Measurements from ENCODE around the gene CDADC1. TPM values are rescaled to one million over a fixed set of nuclear protein-coding genes. Genes with fewer than 3 reads are reported as not detected.

CDADC1 gene
- total and polyA plus RNA-seq, 10 of the 15 experiments (the other 5 are each of a cell fraction or from before 2014, with no cell fraction given), result 2.6 to 7.3 (median 5.2) TPM

DNA sequence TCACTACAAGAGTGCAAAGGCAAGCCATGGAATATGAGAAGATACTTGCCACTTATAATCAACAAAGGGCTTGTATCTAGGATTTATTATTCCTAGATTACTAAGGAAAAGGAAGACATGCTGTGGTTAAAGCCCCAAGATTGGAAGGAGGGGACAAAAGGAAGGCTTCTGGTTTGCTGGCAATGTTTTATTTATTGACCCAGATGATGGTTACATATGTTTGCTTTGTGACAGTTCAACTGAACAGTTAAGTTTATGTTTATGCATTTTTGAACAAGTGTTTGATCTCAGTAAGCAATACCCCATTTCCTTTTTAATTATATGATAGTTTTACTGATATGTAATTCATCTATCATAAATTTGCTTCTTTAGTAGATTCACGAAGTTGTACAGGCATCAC lies 40.3 kb downstream of the CDADC1 start:
- Histone ChIP-seq H3K27me3 (replicated peaks in 1 of 2; ENCODE audit: control insufficient read depth in 2 of 2, insufficient read depth in 2 of 2, low read length in 1 of 2) (no peaks in the 10 kb centered on the region), H2AFZ (ENCODE audit: control insufficient read depth, low read depth, low read length) (no peak overlapping the region), H4K20me1 (ENCODE audit: control insufficient read depth, insufficient read depth) (no peaks in the 10 kb centered on the region), H3K4me1 (ENCODE audit: control insufficient read depth, insufficient read depth, low read length) (no peaks in the 10 kb centered on the region), H3K27ac (ENCODE audit: control insufficient read depth, insufficient read depth) (no peak overlapping the region), H3K9me3 (replicated peaks; ENCODE audit: control insufficient read depth, insufficient read depth, low read length) (no peaks in the 10 kb centered on the region), H3K4me3 (no peak overlapping the region), H3K36me3 (ENCODE audit: control insufficient read depth in 2 of 2, insufficient read depth in 2 of 2, low read length in 1 of 2) (no peaks in the 10 kb centered on the region), H3K9ac (ENCODE audit: control insufficient read depth, insufficient read depth, low read length) (no peak overlapping the region), H3K79me2 (ENCODE audit: control insufficient read depth, insufficient read depth, low read length) (no peaks in the 10 kb centered on the region), H3K4me2 (ENCODE audit: control insufficient read depth, insufficient read depth) (no peak overlapping the region)
- TF ChIP-seq WRNIP1 (IDR thresholded peaks at IDR 0.05; ENCODE audit: borderline replicate concordance, low read depth, low read length), result no peak
- TF ChIP-seq HCFC1 (IDR thresholded peaks at IDR 0.05; ENCODE audit: low read length), result no peak
- TF ChIP-seq CBFB (IDR thresholded peaks at IDR 0.05; ENCODE audit: low read depth), result no peak
- no peak for TF ChIP-seq FOXM1 (IDR thresholded peaks at IDR 0.05; ENCODE audit: low read depth, low read length)
- TF ChIP-seq MEF2A (IDR thresholded peaks at IDR 0.05; ENCODE audit: insufficient read depth, low read depth, low read length), result no peak
- TF ChIP-seq, protein P1, sequence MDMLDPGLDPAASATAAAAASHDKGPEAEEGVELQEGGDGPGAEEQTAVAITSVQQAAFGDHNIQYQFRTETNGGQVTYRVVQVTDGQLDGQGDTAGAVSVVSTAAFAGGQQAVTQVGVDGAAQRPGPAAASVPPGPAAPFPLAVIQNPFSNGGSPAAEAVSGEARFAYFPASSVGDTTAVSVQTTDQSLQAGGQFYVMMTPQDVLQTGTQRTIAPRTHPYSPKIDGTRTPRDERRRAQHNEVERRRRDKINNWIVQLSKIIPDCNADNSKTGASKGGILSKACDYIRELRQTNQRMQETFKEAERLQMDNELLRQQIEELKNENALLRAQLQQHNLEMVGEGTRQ (IDR thresholded peaks at IDR 0.05; ENCODE audit: borderline replicate concordance, low read depth, low read length), result no peak
- TF ChIP-seq NFYB (IDR thresholded peaks at IDR 0.05; ENCODE audit: insufficient read depth, low read depth, low read length), result no peak
- TF ChIP-seq RCOR1 (conservative IDR thresholded peaks at IDR 0.05; ENCODE audit: low read depth, low read length), result no peak
- TF ChIP-seq, protein P2, sequence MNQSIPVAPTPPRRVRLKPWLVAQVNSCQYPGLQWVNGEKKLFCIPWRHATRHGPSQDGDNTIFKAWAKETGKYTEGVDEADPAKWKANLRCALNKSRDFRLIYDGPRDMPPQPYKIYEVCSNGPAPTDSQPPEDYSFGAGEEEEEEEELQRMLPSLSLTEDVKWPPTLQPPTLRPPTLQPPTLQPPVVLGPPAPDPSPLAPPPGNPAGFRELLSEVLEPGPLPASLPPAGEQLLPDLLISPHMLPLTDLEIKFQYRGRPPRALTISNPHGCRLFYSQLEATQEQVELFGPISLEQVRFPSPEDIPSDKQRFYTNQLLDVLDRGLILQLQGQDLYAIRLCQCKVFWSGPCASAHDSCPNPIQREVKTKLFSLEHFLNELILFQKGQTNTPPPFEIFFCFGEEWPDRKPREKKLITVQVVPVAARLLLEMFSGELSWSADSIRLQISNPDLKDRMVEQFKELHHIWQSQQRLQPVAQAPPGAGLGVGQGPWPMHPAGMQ (IDR thresholded peaks at IDR 0.05; ENCODE audit: borderline replicate concordance), result no peak
- no TSS peak for BruUV-seq (replicated peaks)
- intact Hi-C loops (cut with micrococcal nuclease; ENCODE audit: unreplicated experiment) (no loop called here), in situ Hi-C loops (cut with MboI) (no loop called here)
- FAIRE-seq, result no peak
- CTCF ChIA-PET, result interaction anchor here (0.7 kb wide), 1 partner anchor 1152 kb away, joined by 3 read pairs; no protein-coding TSS in a partner anchor
- POLR2A ChIA-PET, result no interaction called here
- no peak for DNase-seq (ENCODE audit: low read depth, low spot score)
- ATAC-seq, result no peak
- RAD21 ChIA-PET (ENCODE audit: unreplicated experiment), result no interaction called here
- SMC1A ChIA-PET (ENCODE audit: uncharacterized antibody, unreplicated experiment), result no interaction called here
- WGBS (ENCODE audit: insufficient coverage, insufficient replicate concordance, low lambda C conversion rate, missing lambda C conversion rate), result 95% methylated on average over 1 of the region's 1 CpG

Measured in GM12878 (cell line).